SK-MEL-5 (cell line): ENCODE measurements around the gene EEF1G. TPM values are rescaled to one million over a fixed set of nuclear protein-coding genes. Genes with fewer than 3 reads are reported as not detected.

Source experiments
- DNase-seq: peaks from one replicate; pipeline ENCODE4 v3.0.0-alpha.2; 2016; ENCODE audit warnings: low read depth, low spot score
- in situ Hi-C: cut with HindIII; loops from 2 replicates; pipeline ENCODE4 v1.10.0; 2016; ENCODE audit warnings: low sequenced_read_pairs, high pct_unique_total_duplicates, low pct_unique_long_range_greater_than_20kb
- total RNA-seq: library from RNA; depleted of rRNA; stranded (reverse); fragments of >200 nt; shearing (Covaris generic); gene quantifications from 2 replicates; pipeline ENCODE4 v1.2.3, GENCODE V29; 2014

Gene EEF1G
- total RNA-seq, 1 experiment from 2014 or later = 1,643 TPM

- in situ Hi-C loops = no loop called here
- DNase-seq = no peak
Observed at GRCh38 chr11:62547691-62548281, 25.9 kb downstream of the EEF1G start.

- in situ Hi-C loops = no loop called here
- no peak for DNase-seq
Observed at GRCh38 chr11:62546929-62547625, 26.6 kb downstream of the EEF1G start.

DNA sequence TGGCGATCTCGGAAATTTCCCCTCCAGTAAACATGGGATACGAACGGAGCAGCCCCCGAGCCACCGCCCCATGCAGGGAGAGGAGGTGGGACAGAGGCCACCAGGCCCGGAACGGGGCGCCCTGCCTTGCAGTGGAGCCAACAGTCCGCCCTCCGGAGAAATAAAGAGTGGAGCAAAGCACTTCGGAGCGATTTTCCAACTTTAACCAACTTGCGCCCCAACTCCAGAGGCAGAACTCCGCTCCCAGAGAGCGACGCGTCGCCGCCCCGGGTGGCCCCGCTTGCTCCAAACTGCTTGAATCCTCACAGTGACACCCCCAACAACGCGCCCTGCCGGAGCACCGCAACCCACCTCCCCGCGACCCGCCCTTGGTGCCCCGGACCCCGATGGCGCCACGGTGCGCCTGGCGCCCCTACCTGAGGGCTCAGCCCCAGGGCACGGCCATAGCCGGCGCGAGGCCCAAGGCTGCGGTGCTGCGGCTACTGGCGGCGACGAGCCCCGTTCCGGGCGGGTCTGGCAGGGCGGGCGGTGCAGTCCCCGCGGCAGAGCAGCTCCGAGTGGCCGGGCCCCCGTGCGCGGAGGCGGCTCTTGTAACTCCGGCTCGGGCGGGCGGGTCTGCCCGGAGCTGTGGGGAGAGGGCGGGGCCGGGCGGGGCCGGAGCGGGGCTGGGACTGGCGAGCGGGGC lies 27.3 kb downstream of the EEF1G start, which contains the start of gene AHNAK:
TSS of gene AHNAK (minus strand) at position 563 of the 685 bp plus-strand sequence. CDS start 10,708 bp downstream, outside the sequence.
- no peak for DNase-seq
- in situ Hi-C loops = no loop called here

DNA sequence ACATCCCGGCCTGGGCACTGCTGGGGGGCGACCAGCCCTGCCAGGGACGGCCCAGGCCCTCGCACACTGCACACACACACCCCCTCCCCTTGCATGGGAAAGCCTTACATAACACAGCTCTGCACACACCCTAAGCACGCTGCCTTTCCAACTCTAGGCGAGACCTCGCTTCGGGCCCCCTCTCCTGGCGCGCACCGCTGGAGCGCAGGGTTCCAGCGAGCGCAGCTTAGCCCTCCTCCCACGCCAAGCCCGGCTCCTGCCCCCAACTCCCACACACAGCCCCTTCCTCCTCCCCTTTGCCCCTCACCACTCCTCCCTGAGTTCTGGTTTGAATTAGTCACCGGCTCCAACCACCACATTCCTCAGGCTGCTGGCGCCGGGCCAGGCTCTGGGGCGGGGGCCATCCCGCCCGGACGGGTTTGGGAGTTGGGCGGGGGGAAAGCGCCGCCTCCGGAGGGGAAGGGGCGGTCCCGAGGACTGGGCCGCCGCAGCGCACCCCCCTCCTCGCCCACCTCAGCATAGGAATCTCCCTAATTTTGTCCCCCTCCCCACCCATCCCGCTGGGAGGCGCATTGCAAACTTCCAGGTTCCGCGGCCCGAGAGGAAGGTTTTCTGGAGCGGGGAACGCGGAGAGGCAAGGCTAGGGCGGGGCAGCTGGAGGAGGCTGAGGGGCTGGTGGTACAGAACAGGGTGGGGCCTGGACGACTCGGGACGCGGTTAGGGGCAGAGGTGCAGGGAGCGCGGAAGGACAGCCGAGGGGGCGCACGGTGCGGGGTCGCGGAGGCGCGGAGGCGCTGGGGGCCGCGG lies 28.1 kb downstream of the EEF1G start:
- in situ Hi-C loops = no loop called here
- peak; percentile 58 for DNase-seq

DNA sequence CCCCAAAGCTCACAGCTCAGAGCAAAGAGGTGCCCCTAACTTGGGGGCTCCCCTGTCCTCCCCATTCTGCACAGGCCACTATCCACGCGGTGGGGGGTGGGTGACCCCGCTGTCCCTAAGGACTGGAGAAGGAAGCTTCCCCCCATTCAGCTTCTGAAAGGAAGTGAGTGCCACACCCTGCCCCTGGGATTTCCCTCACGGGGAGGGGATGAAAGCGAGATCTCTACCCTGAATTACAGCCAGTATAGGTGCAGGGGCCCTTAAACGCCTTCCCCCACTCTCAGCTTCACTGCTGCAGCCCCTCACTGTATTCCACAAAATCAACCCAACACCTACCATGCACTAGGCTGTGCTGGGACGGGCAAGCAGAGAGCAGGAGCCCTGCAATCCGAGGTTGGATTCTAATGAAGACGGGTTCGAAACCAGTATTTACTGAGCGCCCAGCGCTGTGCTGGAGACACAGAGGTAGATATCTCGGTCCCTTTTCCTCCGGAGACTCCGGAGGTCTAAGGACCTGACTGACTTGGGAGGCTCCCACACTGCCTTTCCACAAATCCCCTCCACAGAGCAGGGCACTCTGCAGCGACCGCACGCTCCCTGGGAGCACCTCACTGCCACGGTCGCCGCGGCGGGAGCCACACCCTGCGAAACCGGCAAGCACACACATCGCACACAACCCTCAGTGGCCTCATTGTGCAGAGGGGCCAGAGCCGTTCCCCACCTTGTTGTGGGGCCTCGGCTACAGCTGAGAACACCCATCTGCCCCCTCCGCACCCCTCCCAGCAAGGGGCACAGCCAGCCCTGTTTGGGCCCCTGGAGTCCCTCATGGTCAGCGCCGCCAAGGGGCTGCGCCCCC lies 28.9 kb downstream of the EEF1G start:
- in situ Hi-C loops = no loop called here
- no peak for DNase-seq

GRCh38 chr11:62543680-62544444 lies 29.8 kb downstream of the EEF1G start:
- DNase-seq = no peak
- in situ Hi-C loops = no loop called here

DNA sequence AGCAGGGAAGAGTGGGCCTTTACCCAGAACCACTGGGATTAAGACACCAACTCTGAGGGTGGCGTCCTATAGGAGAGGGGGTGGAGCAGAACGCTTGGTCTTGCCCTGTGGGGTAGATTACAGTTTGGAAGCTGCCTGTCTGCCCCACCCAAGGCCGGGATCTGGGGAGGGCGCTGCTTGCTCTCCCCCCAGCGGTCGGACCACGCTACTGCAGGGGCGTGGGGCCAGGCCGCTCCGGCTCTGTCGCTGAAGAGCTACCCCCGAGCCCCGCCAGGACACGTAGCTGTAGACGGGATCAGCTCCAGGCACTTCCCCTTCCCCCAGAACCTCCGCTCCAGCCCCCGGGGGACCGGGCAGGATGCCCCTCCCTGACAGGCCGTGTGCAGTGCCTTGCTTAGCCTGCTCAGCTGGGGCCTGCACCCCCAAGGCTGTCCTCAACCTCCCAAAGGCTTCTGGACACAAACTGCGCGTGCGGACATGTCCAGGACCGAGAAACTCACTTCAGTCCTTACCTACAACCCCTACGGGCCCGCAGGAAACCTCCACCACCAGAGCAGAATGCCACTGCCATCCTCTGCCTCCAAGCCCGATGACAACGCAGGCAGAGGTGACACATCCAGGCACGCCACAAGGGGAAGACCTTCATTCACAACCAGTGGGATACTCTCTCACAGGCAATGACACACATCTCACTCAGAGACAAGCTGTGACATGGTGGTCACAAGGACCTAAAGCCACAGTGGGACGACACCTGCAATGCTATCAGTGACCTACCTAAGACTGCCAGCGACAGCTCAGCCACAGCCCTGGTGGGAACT lies 30.7 kb downstream of the EEF1G start:
- DNase-seq = peak; percentile 62
- in situ Hi-C loops = no loop called here

- in situ Hi-C loops = no loop called here
- no peak for DNase-seq
Observed at GRCh38 chr11:62542111-62542745, 31.5 kb downstream of the EEF1G start.

DNA sequence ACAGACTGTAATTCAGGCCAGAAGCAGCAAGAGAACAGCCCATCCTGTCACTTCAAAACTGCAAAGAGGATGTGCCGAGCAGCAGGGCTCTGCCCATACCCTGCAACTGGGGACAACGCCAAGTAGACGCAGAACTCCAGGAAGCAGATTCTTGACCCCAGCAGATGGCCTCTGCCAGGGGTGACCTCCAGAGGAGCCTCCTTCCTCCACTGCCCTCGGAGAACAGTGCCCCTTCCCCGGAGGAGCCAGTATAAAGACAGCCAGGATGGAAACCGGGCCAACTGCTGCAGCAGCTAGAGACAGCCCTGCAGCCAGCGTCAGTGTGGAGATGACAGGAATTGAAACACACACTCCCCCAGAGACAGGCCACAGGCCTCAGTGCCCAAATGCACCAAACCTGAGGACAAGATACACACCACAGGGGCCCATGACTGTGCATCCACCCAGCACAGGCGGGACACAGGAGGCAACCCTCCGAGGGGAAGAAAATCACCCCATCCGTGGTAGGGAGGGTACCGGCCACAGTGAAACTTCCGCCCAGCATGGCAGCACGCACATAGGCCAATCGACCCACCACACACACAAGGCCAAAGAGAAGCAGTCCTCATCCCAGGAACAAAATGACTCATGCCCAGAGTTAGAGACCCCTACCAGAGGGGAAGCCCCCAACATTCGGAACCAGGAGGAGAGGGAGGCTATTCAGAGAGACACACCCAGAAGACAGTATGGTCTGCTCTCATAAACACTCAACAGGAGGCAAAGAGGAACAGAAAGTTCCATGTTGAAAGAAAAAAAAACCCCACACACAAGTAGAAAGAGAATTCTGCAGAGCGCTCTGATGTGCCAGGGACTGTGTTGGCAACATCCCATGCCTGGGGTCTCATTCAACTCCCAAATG lies 32.6 kb downstream of the EEF1G start:
- in situ Hi-C loops = no loop called here

DNA sequence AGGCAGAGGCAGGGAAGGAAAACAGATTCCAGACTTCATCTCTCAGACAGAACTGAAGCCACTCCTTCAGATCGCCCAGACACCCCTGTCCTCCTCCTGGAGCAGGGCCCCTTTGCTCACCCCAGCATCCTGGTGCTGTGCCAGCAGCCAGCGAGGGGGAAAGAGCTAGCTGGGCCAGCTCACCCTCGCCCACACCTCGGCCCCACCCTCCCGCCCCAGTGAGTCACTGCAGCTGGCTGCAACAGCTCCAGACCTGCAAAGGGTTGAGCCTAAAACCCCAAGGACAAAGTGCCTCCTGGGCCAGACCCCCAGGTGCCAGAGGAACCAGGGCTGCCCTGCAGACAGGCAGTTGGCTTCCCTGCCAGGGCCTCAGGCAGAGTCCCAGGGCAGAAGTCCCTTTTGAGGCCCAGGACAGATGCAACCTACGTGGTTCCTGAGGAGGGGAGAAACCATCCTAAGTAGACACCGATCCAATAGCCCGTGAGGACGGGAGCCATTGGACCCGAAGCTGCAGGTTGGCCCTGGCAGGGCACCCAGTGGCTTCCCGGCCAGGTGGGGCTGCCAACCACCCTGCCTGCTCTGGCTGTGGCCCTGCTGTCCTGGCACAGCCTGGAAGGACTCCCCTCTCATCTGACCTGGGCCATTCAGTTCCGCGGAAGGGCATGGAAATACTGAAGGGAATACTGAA lies 34.3 kb downstream of the EEF1G start:
- in situ Hi-C loops = no loop called here
- no peak for DNase-seq

More for the DNA sequence above, 32.6 kb downstream of the EEF1G start:
- DNase-seq = no peak

- in situ Hi-C loops = no loop called here
- no peak for DNase-seq
Observed at GRCh38 chr11:62538470-62539237, 35.0 kb downstream of the EEF1G start.

DNA sequence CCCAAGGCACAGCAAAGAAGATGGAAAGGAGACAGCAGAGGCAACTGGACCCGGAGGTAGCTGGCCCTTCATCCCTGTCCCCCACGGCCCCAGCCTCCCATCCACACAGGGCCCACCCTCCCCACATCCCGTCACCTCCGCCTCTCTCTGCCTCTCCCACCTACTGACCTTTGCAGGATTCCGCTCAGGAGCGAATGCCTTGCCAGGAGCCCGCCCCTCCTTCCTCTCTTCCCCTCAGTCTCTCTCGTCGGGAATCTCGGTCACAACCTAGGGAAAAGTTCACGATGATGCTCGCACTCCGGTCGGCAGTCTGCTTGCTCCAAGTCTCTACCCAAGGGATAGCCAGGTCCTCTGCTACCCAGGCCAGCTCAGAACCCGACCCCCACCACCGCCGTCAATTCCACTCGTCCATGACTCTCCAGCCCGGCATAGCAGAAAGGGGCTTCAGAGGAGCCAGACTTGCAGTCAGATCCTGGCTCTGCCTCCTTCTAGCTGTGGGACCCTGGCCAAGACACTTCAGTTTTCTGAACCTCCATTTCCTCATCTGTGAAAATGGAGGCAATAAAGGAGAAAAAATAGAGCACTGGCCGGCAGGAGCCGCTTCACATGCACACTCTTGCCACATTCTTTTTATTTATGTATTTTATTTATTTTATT lies 37.3 kb downstream of the EEF1G start:
- no peak for DNase-seq
- in situ Hi-C loops = no loop called here

DNA sequence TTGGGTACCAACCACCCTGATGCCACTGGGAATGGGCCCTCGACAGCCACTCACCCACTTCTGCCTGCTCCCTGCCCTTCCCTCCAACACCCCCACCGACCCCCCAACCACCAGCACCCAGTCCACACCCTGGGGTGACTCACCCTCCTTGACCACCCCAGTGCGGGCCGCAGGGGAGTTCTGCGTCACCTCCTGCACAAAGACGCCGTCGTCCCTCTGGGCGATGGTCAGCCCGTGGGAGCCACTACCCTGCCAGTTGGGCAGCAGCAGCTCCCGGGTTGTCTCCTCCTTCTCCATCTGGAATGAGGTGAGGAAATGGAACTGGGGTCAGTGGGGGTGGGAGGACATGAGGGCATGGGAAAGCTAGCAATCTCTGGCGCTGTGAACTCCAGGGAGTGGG lies 37.9 kb downstream of the EEF1G start:
- in situ Hi-C loops = no loop called here
- no peak for DNase-seq
